GM15510 (cell line): ENCODE measurements around the gene COL5A2.

Experiments
- POLR2A ChIP-seq: IDR thresholded peaks from 3 replicates; pipeline ENCODE4 v1.6.1; 2011; ENCODE audit warnings: borderline replicate concordance; ENCODE audit not compliant: insufficient read length; ENCODE audit errors: extremely low read depth

COL5A2 gene

DNA sequence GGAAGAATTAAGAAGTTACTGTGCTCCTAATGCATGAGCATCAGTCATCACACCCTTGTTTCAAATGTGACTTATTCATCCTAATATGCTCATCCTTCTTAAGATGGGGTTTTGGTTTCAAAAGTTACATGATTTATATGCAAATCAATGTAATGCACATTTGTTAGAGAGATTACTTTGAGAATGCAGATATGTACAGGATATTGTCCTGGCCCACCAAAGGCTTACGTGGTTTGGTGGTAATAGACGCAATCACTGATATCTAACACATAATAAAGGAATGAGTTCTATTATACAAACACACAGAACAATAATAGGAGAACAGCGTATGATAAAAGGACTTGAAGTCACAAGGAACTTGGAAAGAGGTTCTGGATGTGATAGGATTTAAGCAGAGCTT is 11.1 kb upstream of the COL5A2 start:
- TF ChIP-seq POLR2A, result no peak

DNA sequence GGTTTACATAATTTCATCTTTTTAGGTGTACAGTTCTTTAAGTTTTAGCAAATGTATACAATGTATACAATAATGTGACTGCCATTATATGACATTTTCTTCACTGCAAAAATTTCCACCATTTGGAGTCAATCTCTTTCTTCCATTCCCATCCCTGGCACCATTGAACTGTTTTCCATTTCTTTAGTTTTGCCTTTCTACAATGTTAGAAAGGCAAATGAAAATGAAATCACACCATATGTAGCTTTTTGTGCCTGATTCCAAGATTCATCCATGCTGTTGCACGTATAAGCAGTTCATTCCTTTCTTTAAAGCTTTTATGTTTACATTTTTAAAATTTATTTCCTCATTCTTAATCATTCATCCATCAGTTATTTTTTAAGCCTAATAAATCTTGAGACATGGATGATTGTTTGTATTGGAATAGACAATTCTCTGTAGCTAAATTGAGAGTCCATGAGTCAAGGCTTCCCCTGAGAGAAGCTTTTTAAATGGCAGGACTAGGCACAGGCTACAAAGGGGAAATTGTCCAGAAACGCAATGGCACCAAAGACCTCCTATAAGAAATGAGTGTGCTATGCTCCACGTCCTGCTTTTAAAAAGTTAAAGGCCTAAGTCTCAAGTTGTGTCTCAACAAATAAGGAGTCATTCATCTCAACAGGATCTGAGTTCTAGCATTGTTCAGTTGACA is 8.7 kb upstream of the COL5A2 start:
- no peak for TF ChIP-seq POLR2A

DNA sequence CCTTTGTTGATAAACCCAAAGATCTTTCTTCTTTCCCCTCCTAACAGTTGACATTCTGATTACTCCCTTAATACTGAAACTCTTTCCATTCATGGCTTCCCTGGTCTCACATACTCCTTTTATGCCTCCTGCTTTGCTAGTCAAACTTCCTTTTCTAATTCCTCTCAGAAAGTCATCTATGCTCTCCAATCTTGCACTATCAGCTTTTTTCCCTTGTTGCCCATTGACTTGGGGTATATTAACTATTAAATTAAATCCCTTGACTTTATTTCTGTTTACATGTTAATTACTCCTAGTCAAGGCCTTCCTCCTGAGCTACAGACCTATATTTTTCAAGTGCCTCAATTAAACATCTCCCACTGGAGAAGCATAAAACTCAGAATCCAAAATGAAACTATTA is 3.6 kb upstream of the COL5A2 start:
- no peak for TF ChIP-seq POLR2A

DNA sequence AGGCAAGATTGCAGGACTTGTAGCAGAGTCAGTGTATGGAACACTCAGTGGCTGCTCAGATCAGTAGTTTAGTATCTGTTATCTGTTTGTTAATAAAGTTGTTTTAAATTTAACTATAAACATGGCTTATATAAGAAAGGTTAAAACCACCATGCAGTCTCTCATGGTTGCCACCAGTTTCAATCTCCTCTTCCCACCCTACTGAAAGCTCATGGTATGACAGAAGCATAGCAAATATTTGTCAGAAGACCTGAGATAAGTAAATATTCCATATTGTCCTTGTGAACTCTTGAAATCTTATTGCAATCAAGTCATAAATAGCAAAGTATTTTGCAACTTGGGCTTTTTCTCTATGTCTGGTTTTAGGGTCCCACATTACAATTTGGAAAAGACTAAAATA is 2.1 kb upstream of the COL5A2 start:
- TF ChIP-seq POLR2A, result no peak

DNA sequence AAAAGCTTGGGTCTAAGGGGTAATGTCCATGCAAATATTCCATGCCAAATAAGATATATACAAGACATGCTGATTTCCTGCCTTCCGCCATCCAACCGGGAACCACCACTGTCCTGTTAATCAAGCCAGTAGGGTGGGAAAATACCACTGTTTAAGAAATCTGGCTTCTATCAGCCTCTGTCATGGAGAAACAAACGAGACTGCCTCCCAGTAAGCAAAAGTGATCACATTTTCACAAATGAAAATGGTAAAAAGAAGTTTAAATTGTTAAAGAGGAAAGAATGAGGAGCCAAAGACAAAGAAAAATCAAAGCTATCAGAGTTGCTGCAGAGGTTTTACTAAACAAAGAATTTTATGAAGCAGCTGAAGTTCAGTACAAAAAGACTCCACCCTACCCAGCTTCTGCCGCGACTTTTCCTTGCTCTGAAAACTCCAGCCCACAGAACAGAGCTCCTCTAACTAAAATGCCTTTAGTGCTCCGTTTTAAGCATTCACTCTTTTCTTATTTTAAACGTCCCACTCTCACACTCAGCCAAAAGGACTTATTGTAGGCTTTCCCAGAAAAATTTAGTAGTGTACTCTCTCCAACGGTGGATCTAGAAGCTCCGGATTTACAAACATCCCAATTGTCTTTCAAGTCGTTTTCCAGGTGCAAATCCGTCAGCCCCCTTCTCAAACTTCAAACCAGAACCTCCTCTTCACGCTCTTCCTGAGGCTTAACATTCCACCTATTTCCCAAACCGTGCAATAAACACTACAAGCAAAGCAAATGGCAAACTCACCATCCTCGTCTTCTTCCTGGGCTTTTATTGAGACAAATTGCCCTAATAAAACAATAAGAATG is 613 bp downstream of the COL5A2 start:
- TF ChIP-seq POLR2A, result no peak

DNA sequence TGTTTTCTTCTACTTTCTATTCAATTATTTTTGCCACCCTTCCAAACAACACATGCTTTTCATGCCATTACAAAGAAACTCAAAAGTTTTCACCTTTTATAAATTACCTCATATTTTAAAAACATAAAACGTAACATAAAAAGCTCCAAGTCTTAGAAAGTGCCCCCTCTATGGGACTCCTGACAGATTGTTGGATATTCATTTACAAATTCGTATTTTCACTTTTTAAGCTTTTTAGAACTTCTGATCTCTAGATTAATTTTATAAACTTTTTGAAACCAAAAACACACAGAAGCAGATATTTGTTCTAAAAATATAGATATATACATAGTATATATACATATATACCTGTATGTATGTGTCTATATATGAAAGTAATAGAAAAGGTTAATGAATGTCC is 1.5 kb downstream of the COL5A2 start:
- no peak for TF ChIP-seq POLR2A

DNA sequence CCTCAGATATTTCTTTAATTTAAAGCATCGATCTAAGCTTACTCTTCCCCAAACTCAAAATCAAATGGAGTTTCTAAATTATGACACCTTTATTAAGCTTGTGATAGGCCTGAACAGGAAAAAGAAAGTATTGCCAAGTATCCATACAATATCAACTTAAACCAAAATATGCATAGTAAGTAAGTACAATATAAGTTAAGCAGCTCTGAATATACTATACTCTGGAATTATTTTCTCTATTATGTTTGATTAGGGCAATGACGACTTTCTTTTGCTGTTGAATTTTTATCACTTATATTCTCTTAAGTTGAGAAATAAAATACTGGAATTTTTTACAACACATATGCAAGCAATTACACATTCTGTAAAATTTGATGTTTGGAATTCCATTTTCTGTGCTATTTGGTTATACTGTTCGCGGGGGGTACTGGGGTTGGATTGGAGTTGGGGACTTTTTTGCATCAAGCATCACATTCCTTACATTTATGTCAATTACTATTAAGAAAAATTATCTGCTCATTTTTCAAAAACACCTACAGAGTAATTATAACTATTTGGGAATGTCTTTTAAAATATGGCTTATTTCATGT is 2.2 kb downstream of the COL5A2 start:
- no peak for TF ChIP-seq POLR2A

DNA sequence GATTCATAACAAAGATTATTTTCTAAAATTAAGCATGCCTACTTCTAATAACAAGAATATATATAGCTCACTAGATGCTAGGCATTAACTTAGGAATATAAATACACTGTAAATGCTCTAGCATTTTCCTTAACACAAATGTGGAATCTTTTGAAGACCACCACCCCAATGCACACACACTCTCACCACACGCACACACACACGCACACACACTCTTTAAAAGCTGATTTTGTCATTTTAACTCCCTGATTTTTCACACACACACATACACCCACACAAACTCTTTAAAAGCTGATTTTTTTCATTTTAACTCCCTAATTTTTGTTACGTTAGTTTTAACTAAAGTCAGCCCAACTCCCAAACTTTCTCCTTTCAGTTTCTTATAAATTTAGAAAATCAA is 3.0 kb downstream of the COL5A2 start:
- TF ChIP-seq POLR2A, result no peak

DNA sequence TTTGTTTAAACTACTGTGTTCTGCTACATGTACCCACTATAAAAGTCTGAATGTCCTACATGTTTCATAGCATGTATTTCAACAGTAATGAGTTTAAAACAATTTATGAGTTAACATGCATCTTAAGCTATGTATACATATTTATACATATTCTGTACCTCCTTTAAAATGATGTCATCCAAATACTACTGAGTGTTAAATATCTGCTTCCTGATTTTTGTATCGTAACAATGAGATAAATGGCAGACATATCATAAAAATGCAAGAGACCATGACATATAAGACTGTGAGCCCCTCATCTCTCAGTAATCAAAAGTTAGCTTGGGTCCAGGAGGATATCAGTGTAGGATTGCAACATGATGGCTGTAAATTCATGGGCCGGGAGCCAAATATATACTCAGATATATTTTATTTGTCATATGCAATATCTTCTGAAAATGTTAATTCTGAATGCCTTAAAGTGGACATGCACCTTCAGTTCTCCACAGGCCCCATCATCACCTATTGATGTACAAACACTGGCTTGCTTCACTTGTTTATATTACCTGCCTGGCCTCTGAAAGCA is 3.6 kb downstream of the COL5A2 start:
- TF ChIP-seq POLR2A, result no peak

DNA sequence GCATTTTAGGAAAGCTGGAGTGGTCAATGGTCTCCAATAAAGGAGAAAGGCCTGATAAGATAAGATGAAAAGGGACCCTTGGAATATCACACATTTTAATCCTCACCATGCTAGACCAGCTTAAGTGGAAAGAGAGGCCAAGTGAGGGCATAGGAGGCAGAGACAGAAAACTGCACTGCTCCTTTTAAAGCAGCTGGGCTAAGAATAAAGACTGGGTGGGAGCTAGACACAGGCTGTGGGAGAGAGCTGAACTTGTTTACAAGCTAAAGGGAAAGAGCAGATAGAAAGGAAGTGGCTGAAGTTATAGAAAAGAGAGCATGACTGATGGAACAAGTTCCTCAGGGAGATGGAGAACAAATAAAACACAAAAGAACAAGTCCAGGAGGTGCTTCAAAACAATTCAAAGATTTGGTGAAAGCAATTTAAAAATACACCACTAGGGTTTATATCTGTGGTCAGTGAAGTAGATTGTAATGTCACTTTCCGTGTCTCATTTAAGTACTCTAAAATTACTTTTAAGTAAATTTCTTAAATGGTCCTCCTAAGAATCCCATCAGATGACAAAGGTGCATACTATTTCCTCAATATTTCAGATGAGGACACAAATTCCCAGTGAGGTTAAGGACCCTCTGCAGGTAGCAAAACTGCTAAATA is 7.5 kb downstream of the COL5A2 start:
- no peak for TF ChIP-seq POLR2A

DNA sequence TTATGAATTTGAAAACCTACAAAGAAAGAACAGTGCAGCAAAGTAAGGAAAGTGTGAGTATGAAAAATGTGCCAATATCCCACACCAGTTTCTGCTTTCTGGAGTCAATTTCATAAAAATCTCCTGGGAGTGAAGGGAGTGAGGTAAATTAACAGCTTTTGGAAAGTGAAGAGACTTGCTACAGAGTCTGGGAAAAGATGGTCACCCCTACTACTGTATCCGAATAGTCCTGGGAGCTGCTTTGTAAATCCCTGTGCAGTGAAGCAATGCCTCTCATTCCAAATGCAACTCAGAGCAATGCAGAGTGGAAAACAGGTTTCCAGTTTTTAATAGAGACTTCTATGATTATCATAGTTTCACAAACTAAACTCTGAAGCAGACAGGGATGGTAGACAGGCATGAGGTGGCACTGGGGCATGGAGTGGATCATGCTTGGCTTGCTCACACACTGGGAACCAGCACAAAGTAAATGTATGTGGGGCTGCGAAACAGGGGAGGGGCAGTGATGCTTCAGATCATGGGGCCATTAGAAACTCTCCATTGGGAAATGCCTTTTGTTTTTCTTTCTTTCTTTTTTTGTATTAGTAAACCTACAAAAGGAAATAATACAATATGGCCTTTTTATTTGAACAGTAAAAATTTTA is 10.6 kb downstream of the COL5A2 start:
- no peak for TF ChIP-seq POLR2A

DNA sequence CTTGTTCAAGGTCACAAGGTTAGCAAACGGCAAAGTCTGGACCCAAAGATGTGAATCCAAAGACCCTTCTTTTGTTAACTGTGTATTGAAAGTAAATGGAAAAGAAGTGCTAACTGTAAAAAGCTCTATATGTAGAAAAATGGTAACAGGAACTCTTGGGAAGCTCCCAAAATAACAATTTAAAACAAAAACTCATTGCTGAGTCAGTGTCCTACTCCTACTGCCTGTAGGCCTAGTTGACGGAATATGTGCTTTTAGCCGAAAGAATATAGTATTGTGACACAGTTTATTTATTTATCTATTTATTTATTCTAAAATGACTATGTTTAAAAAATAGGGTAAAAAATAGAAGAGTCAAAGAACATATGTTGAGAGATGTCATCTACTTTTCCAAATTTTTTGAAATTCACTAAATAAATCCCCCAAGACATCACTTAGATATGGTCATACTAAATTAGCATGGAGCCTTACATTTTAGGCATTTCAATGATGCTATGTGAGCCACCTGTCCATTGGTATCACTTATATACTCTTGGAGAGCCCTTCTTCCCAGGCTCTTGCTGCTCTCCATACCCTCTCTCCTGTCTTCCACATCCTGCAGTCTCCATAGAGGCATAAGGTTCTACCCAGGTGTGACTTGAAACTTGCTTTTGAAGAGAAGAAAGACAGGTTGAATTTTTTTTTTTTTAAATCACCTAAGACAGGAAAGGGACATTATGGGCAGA is 13.7 kb downstream of the COL5A2 start:
- no peak for TF ChIP-seq POLR2A

DNA sequence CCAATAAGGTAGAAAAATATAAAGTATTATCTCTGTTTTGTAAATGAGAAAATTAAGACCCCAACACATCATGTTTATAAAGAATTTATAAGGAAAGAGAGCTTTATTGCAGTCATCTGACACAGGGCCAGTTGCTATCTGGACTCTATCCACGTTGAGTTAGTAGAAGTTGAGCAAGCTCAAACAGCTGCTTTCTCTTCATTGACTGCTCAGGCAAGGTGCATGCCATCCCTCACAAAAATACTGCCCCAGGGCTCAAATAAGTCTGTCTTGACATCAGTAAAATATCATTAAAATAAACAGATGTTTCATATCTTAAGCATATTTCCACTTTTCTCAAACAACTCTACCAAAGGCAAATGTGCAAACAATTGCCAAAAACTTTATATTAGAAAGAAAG is 14.8 kb downstream of the COL5A2 start:
- TF ChIP-seq POLR2A, result no peak

DNA sequence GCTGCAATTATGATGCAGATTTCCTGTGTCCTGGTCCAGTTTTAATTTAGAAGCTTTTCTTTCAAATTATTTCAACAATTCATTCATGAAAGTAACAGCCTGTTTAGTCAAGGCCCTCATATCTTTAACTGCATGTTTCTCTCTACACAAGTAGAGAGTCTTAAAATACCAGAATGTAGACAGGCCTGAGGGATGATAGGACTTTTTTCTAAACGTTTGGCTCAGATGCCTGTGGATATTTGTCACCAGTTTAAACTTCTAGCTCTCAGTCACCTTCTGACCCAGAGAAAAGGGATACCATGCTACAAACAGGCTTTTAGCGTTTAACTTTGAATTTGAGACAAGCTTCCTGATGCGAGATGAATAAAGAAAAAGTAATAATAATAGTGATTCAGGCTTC is 15.7 kb downstream of the COL5A2 start:
- no peak for TF ChIP-seq POLR2A
